Neural progenitor cell (in vitro differentiated cells): ENCODE measurements around the gene KCTD16.

Experiments used
- EZH2 ChIP-seq: fragments of 200-600 bp; sonication (generic); IDR thresholded peaks from 2 replicates; pipeline ENCODE4 v1.6.1; 2017; ENCODE audit warnings: antibody characterized with exemption, mild to moderate bottlenecking, moderate library complexity
- EZH2phosphoT487 ChIP-seq: fragments of 200-600 bp; sonication (generic); IDR thresholded peaks from 2 replicates; pipeline ENCODE4 v1.6.1; 2017; ENCODE audit warnings: antibody characterized with exemption
- TF ChIP-seq, protein P1 (sequence below): fragments of 200-600 bp; sonication (generic); IDR thresholded peaks from 2 replicates; pipeline ENCODE4 v1.5.1; 2017; ENCODE audit warnings: antibody characterized with exemption, mild to moderate bottlenecking

DNA sequence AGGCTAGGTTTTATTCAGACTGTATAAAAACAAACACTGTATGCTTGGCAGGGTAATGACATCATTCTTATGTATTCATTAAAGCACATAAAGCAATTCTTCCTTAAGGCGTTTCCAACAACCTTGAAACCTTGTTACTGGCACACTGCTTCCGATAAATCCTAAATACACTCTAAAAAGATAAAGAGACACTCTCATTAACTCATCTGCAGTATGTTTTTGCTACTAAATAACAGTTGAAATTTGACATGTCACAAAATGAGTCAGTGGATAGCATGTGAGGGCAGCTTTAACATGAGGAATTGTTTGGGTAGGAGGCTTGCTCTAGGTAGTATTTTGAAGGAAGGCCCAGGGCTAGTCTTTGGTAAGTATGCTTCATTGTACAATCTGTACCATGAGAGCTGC lies 13.9 kb upstream of the KCTD16 start:
- TF ChIP-seq EZH2 (no peak), EZH2phosphoT487 (no peak)
- TF ChIP-seq, protein P1, sequence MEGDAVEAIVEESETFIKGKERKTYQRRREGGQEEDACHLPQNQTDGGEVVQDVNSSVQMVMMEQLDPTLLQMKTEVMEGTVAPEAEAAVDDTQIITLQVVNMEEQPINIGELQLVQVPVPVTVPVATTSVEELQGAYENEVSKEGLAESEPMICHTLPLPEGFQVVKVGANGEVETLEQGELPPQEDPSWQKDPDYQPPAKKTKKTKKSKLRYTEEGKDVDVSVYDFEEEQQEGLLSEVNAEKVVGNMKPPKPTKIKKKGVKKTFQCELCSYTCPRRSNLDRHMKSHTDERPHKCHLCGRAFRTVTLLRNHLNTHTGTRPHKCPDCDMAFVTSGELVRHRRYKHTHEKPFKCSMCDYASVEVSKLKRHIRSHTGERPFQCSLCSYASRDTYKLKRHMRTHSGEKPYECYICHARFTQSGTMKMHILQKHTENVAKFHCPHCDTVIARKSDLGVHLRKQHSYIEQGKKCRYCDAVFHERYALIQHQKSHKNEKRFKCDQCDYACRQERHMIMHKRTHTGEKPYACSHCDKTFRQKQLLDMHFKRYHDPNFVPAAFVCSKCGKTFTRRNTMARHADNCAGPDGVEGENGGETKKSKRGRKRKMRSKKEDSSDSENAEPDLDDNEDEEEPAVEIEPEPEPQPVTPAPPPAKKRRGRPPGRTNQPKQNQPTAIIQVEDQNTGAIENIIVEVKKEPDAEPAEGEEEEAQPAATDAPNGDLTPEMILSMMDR, result no peak
